Naive thymus-derived CD4-positive, alpha-beta T cell (primary cell): ENCODE results near the gene OOSP4A. TPM values are rescaled to one million over a fixed set of nuclear protein-coding genes. Genes with fewer than 3 reads are reported as not detected.
"Not testable (repeated sequence)": the region's sequence is repeated elsewhere in the genome, so short reads cannot be mapped to it uniquely, and the experiment has no call there.

Source experiments
- ATAC-seq: fragments of 150-1000 bp; cut with Tn5 transposase; 2 replicates; pipeline ENCODE4 v1.10.0; 2021; ENCODE audit warnings: mild to moderate bottlenecking, moderate library complexity
- CTCF ChIA-PET: fragments of 350-600 bp; sonication (Branson Sonifier 250); formaldehyde crosslinking; loops from one replicate; lab custom pipeline; 2021; ENCODE audit warnings: antibody characterized with exemption; lab: Charles Lee
- POLR2A ChIA-PET: fragments of 350-600 bp; sonication (Branson Sonifier 250); formaldehyde crosslinking; loops from one replicate; lab custom pipeline; 2021; ENCODE audit warnings: antibody characterized with exemption, inconsistent platforms; lab: Charles Lee
- DNase-seq, 9 donors: peaks; one replicate each; pipeline versions ENCODE4 v3.0.0 to v3.0.0-alpha.2; 2020 to 2022; ENCODE audit warnings: mixed read lengths in 1 of 9
- H3K27ac ChIP-seq: one replicate; pipeline ENCODE4 v1.7.0; 2013; ENCODE audit warnings: mild to moderate bottlenecking, low read depth, low read length, moderate library complexity
- H3K27me3 ChIP-seq, 2 donors: one replicate each; pipeline ENCODE4 v1.7.0; 2013; ENCODE audit warnings: low read length in 2 of 2, mild to moderate bottlenecking in 2 of 2, moderate library complexity in 2 of 2; ENCODE audit not compliant: control insufficient read depth in 2 of 2, insufficient read depth in 2 of 2
- H3K36me3 ChIP-seq, 3 experiments: 1 replicate in 2 of 3; 2 replicates in 1 of 3; pipeline ENCODE4 v1.7.0; 2013; ENCODE audit warnings: low read length in 3 of 3, mild to moderate bottlenecking in 3 of 3, moderate library complexity in 1 of 3; ENCODE audit not compliant: insufficient read depth in 3 of 3, control insufficient read depth in 2 of 3
- H3K4me1 ChIP-seq, 2 donors: one replicate each; pipeline ENCODE4 v1.7.0; 2013; ENCODE audit warnings: low read length in 2 of 2, mild to moderate bottlenecking in 2 of 2, moderate library complexity in 1 of 2; ENCODE audit not compliant: control insufficient read depth in 2 of 2, insufficient read depth in 2 of 2
- H3K4me3 ChIP-seq: 2 replicates; pipeline ENCODE4 v1.7.0; 2013; ENCODE audit warnings: mild to moderate bottlenecking, low read length
- H3K9me3 ChIP-seq, 3 experiments: 1 replicate in 2 of 3; 2 replicates in 1 of 3; pipeline ENCODE4 v1.7.0; 2013; ENCODE audit warnings: low read length in 3 of 3; ENCODE audit not compliant: control insufficient read depth in 2 of 3
- H3K27ac Mint-ChIP-seq, 9 donors: one replicate each; pipeline ENCODE4 v1.8.0; 2020 to 2022; ENCODE audit warnings: mixed read lengths in 9 of 9, mild to moderate bottlenecking in 8 of 9, moderate library complexity in 5 of 9, inconsistent platforms in 2 of 9
- H3K27me3 Mint-ChIP-seq, 5 donors: one replicate each; pipeline ENCODE4 v1.8.0; 2021 to 2022; ENCODE audit warnings: mixed read lengths in 5 of 5, mild to moderate bottlenecking in 1 of 5
- H3K36me3 Mint-ChIP-seq, 5 donors: one replicate each; pipeline ENCODE4 v1.8.0; 2020 to 2022; ENCODE audit warnings: mixed read lengths in 5 of 5, mild to moderate bottlenecking in 3 of 5, inconsistent platforms in 1 of 5
- H3K4me1 Mint-ChIP-seq, 7 donors: one replicate each; pipeline ENCODE4 v1.8.0; 2020 to 2022; ENCODE audit warnings: mixed read lengths in 7 of 7, mild to moderate bottlenecking in 3 of 7, inconsistent platforms in 1 of 7
- H3K4me3 Mint-ChIP-seq, 10 donors: one replicate each; pipeline ENCODE4 v1.8.0; 2020 to 2022; ENCODE audit warnings: mild to moderate bottlenecking in 10 of 10, mixed read lengths in 10 of 10, moderate library complexity in 6 of 10, inconsistent platforms in 2 of 10
- H3K9me3 Mint-ChIP-seq, 11 donors: one replicate each; pipeline ENCODE4 v1.8.0; 2020 to 2022; ENCODE audit warnings: mixed read lengths in 11 of 11, mild to moderate bottlenecking in 4 of 11, inconsistent platforms in 1 of 11, moderate library complexity in 1 of 11
- intact Hi-C, 2 donors: fragments of 100-400 bp; cut with micrococcal nuclease; formaldehyde crosslinking; loops; one replicate each; pipeline ENCODE4 v1.15.1; 2023
- polyA plus RNA-seq, 2 donors: library from polyadenylated mRNA; unstranded; fragments of 300-500 nt; fragmentation: Illumina TruSeq; gene quantifications; one replicate each; pipeline ENCODE4 v1.2.3, GENCODE V29; 2021
- total RNA-seq, 6 experiments: library from RNA in 5 of 6; stranded (reverse) in 5 of 6; gene quantifications; 1 replicate in 5 of 6; 2 replicates in 1 of 6; pipeline ENCODE4 v1.2.3 and lab custom pipeline; 2021 to 2026

OOSP4A gene
- total and polyA plus RNA-seq, 7 experiments from 2014 or later = not detected

- H3K36me3 ChIP-seq = no peaks in the 10 kb centered on the region
- Mint-ChIP-seq H3K4me3 (no peak overlapping the region), H3K27ac (no peak overlapping the region), H3K4me1 (no peaks in the 10 kb centered on the region), H3K9me3 (peaks cover 0 to 1% (median 0%) of the 10 kb centered on the region in 11 donors), H3K27me3 (peaks cover 3 to 25% (median 5%) of the 10 kb centered on the region in 5 donors), H3K36me3 (no peaks in the 10 kb centered on the region)
- H3K9me3 ChIP-seq = no peaks in the 10 kb centered on the region
- DNase-seq (no peak), ATAC-seq (peak; percentile 50)
- POLR2A ChIA-PET = no interaction called here
- no peak overlapping the region for H3K27ac ChIP-seq
- H3K27me3 ChIP-seq = no peaks in the 10 kb centered on the region
- H3K4me1 ChIP-seq = no peaks in the 10 kb centered on the region
- intact Hi-C loops = no loop called here
- CTCF ChIA-PET = no interaction called here
- no peak overlapping the region for H3K4me3 ChIP-seq
These were observed 4.0 kb downstream of the OOSP4A start for GRCh38 chr11:59967677-59968394.

- intact Hi-C loops = no loop called here
- H3K27ac ChIP-seq = no peak overlapping the region
- DNase-seq = no peak
These were observed 4.6 kb downstream of the OOSP4A start for GRCh38 chr11:59968395-59968783.

GRCh38 chr11:59973097-59973496 lies 9.3 kb downstream of the OOSP4A start:
- H3K27ac Mint-ChIP-seq = no peak overlapping the region
- CTCF ChIA-PET = no interaction called here

More at GRCh38 chr11:59968395-59968783, 4.6 kb downstream of the OOSP4A start:
- no peak overlapping the region for H3K4me3 ChIP-seq
- Mint-ChIP-seq H3K9me3 (peaks cover 0 to 1% (median 0%) of the 10 kb centered on the region in 11 donors), H3K36me3 (no peaks in the 10 kb centered on the region), H3K4me3 (no peak overlapping the region), H3K27me3 (peaks cover 3 to 26% (median 7%) of the 10 kb centered on the region in 5 donors), H3K4me1 (no peaks in the 10 kb centered on the region), H3K27ac (no peak overlapping the region)
- H3K27me3 ChIP-seq = no peaks in the 10 kb centered on the region
- no peaks in the 10 kb centered on the region for H3K36me3 ChIP-seq
- no peaks in the 10 kb centered on the region for H3K4me1 ChIP-seq
- ATAC-seq = no peak
- ChIA-PET POLR2A (no interaction called here), CTCF (no interaction called here)
- H3K9me3 ChIP-seq = no peaks in the 10 kb centered on the region

GRCh38 chr11:59981106-59981770 lies 17.4 kb downstream of the OOSP4A start:
- DNase-seq (no peak), ATAC-seq (no peak)
- Histone ChIP-seq H3K9me3 (no peaks in the 10 kb centered on the region), H3K4me3 (no peak overlapping the region), H3K4me1 (no peaks in the 10 kb centered on the region), H3K27ac (no peak overlapping the region), H3K27me3 (no peaks in the 10 kb centered on the region), H3K36me3 (no peaks in the 10 kb centered on the region)
- intact Hi-C loops = no loop called here
- H3K4me3 Mint-ChIP-seq = no peak overlapping the region
- POLR2A ChIA-PET = no interaction called here
- CTCF ChIA-PET = no interaction called here
- H3K27me3 Mint-ChIP-seq = peaks cover 0 to 31% (median 25%) of the 10 kb centered on the region in 5 donors
- H3K9me3 Mint-ChIP-seq = peaks cover 0 to 5% (median 0%) of the 10 kb centered on the region in 11 donors
- H3K36me3 Mint-ChIP-seq = no peaks in the 10 kb centered on the region
- peaks cover 0 to 1% (median 0%) of the 10 kb centered on the region in 7 donors for H3K4me1 Mint-ChIP-seq
- H3K27ac Mint-ChIP-seq = no peak overlapping the region

More at GRCh38 chr11:59973097-59973496, 9.3 kb downstream of the OOSP4A start:
- Mint-ChIP-seq H3K9me3 (no peaks in the 10 kb centered on the region), H3K4me1 (no peaks in the 10 kb centered on the region), H3K4me3 (no peak overlapping the region), H3K27me3 (peaks cover 0 to 22% (median 10%) of the 10 kb centered on the region in 5 donors), H3K36me3 (no peaks in the 10 kb centered on the region)
- no peak for DNase-seq
- Histone ChIP-seq H3K9me3 (no peaks in the 10 kb centered on the region), H3K27me3 (no peaks in the 10 kb centered on the region), H3K27ac (no peak overlapping the region), H3K4me1 (no peaks in the 10 kb centered on the region), H3K36me3 (no peaks in the 10 kb centered on the region), H3K4me3 (no peak overlapping the region)
- POLR2A ChIA-PET = no interaction called here
- intact Hi-C loops = no loop called here
- no peak for ATAC-seq

- intact Hi-C loops, H3K4me1 Mint-ChIP-seq, H3K36me3 Mint-ChIP-seq, DNase-seq, POLR2A ChIA-PET, H3K4me3 ChIP-seq, H3K27ac ChIP-seq, H3K36me3 ChIP-seq, H3K9me3 Mint-ChIP-seq, ATAC-seq, H3K27ac Mint-ChIP-seq, H3K9me3 ChIP-seq, H3K27me3 ChIP-seq, H3K4me1 ChIP-seq, H3K4me3 Mint-ChIP-seq, CTCF ChIA-PET: not testable (repeated sequence)
- H3K27me3 Mint-ChIP-seq = peaks cover 0 to 31% (median 25%) of the 10 kb centered on the region in 5 donors
These were observed 18.2 kb downstream of the OOSP4A start for GRCh38 chr11:59982037-59982436.

- Histone ChIP-seq H3K4me1 (no peaks in the 10 kb centered on the region), H3K36me3 (no peaks in the 10 kb centered on the region), H3K27me3 (no peaks in the 10 kb centered on the region), H3K27ac (no peak overlapping the region), H3K4me3 (no peak overlapping the region), H3K9me3 (no peaks in the 10 kb centered on the region)
- H3K4me1 Mint-ChIP-seq = peaks cover 0 to 1% (median 0%) of the 10 kb centered on the region in 7 donors
- no peak for DNase-seq
- no peak overlapping the region for H3K27ac Mint-ChIP-seq
- CTCF ChIA-PET = no interaction called here
- peaks cover 0 to 29% (median 23%) of the 10 kb centered on the region in 5 donors for H3K27me3 Mint-ChIP-seq
- intact Hi-C loops = no loop called here
- POLR2A ChIA-PET = no interaction called here
- peaks cover 0 to 7% (median 0%) of the 10 kb centered on the region in 11 donors for H3K9me3 Mint-ChIP-seq
- ATAC-seq = no peak
- H3K4me3 Mint-ChIP-seq = no peak overlapping the region
- no peaks in the 10 kb centered on the region for H3K36me3 Mint-ChIP-seq
These were observed 19.4 kb downstream of the OOSP4A start for GRCh38 chr11:59983212-59983611.
